ENCODE data around the gene GSTO2. TPM values are rescaled to one million over a fixed set of nuclear protein-coding genes. Genes with fewer than 3 reads are reported as not detected.

GSTO2 gene
- total and polyA plus RNA-seq, 10 of the 15 experiments (the other 5 are each of a cell fraction or from before 2014, with no cell fraction given), result 0.16 to 0.86 (median 0.46) TPM

DNA sequence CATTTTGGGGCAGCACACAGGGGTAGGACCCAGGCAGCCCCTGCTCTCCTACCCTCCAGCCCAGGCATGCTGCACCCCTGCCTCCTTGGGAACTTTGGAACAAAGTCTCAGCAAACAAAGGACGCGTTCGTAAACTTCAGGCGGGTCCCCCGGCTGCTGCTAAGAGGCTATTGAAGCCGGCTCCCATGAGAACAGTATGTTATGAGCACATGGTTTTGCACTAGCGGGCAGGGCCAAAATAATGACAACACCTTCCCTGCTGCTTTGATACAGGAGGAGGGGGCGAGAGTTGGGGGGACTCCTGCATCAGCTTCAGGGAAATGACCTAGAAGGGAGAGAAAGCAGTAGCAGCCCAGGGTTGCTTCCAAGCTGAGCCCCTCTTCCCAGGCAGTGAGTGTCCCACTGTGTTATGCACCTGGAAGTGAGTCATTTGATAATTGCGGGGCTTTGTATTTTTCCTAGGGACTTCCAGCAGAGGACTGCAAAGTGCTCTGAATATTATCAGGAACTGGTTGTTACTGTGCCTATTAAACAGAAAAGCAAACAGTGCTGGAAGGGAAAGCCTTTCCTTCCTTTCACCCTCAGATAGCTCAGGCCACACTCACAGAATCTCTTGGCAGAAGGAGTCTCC is 62.3 kb downstream of the GSTO2 start:
- H3K79me2 ChIP-seq (ENCODE audit: control insufficient read depth, insufficient read depth, low read length), result peaks cover 72% of the 10 kb centered on the region
- RAD21 ChIA-PET (ENCODE audit: unreplicated experiment), result interaction anchor here (0.9 kb wide), 1 partner anchor 23 kb away, joined by 3 read pairs; no protein-coding TSS in a partner anchor
- DNase-seq (ENCODE audit: low read depth, low spot score) (no peak), FAIRE-seq (no peak), ATAC-seq (no peak)
- TF ChIP-seq ZNF274 (IDR thresholded peaks at IDR 0.05; ENCODE audit: insufficient read depth, insufficient read length), result no peak
- TF ChIP-seq TCF7 (IDR thresholded peaks at IDR 0.05; ENCODE audit: borderline replicate concordance), result no peak
- no peaks in the 10 kb centered on the region for H3K27me3 ChIP-seq (replicated peaks in 1 of 2; ENCODE audit: control insufficient read depth in 2 of 2, insufficient read depth in 2 of 2, low read length in 1 of 2)
- intact Hi-C loops (cut with micrococcal nuclease; ENCODE audit: unreplicated experiment), result loop anchor here (10.0 kb wide), 2 partner anchors 417 to 637 kb away; partner anchors contain the start of gene STN1
- SMC1A ChIA-PET (ENCODE audit: uncharacterized antibody, unreplicated experiment), result interaction anchor here (0.9 to 2.0 kb wide), 2 partner anchors 20 to 22 kb away, joined by 3 to 7 read pairs; partner anchors contain the start of gene CFAP58
- no peak overlapping the region for H3K27ac ChIP-seq (ENCODE audit: control insufficient read depth, insufficient read depth)
- no peak overlapping the region for H3K9ac ChIP-seq (ENCODE audit: control insufficient read depth, insufficient read depth, low read length)
- H3K4me3 ChIP-seq, result no peak overlapping the region
- no peak overlapping the region for H2AFZ ChIP-seq (ENCODE audit: control insufficient read depth, low read depth, low read length)
- H3K4me2 ChIP-seq (ENCODE audit: control insufficient read depth, insufficient read depth), result no peak overlapping the region
- in situ Hi-C loops (cut with MboI), result no loop called here
- BruUV-seq (replicated peaks), result no TSS peak
- no peaks in the 10 kb centered on the region for H3K9me3 ChIP-seq (replicated peaks; ENCODE audit: control insufficient read depth, insufficient read depth, low read length)
- WGBS (ENCODE audit: insufficient coverage, insufficient replicate concordance, low lambda C conversion rate, missing lambda C conversion rate), result 58% methylated on average over 9 of the region's 9 CpGs
- POLR2A ChIA-PET, result interaction anchor here (1.0 to 2.3 kb wide), 2 partner anchors 10 to 15 kb away, joined by 3 to 9 read pairs; no protein-coding TSS in a partner anchor
- peaks cover 28% of the 10 kb centered on the region for H4K20me1 ChIP-seq (ENCODE audit: control insufficient read depth, insufficient read depth)
- CTCF ChIA-PET, result interaction anchor here (0.7 to 4.2 kb wide), 5 partner anchors 16 to 26 kb away, joined by 3 to 30 read pairs (median 4); no protein-coding TSS in a partner anchor
- peaks cover 32% of the 10 kb centered on the region for H3K4me1 ChIP-seq (ENCODE audit: control insufficient read depth, insufficient read depth, low read length)
- H3K36me3 ChIP-seq (ENCODE audit: control insufficient read depth in 2 of 2, insufficient read depth in 2 of 2, low read length in 1 of 2), result peaks cover 2 to 5% of the 10 kb centered on the region in 2 experiments; a peak in 3 of 4 replicates

DNA sequence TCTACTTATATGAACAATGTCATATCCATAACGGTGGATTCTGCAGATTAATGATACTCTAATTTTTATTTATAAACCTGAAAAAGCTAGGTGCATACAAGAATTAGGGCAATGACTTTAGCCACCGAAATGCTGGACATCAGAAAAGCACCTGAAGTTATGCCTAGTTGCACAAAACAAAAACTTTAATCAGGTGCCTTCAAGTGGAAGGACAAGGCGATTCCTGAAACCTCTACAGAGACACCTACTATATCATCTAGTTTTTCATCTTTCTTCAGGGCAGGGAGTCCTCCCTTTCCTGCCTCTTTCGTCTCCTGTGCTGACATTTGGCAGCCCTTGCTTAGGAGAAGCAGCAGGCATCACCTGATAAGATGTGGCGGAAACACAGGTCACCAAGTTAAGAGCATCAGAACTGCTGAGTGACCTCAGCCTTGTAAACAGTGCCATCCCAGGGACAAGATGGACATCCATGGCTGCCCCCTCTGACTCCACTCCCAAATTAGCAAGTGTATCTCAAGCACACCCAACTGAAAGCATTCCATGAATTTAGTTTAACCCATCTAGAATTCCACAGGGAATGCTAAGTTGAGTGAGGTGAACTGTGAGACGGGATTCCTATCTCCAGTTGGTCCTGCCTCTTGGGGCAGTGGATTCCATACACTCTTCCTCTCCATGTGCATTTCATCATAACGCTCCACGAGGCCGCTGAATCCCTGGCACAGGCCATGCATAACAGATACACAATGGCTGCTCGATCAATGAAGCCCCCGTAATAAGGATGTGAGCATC is 63.5 kb downstream of the GSTO2 start:
- no peak for ATAC-seq
- POLR2A ChIA-PET, result no interaction called here
- no peaks in the 10 kb centered on the region for H3K27me3 ChIP-seq (replicated peaks in 1 of 2; ENCODE audit: control insufficient read depth in 2 of 2, insufficient read depth in 2 of 2, low read length in 1 of 2)
- no peak overlapping the region for H3K4me2 ChIP-seq (ENCODE audit: control insufficient read depth, insufficient read depth)
- in situ Hi-C loops (cut with MboI), result no loop called here
- H3K36me3 ChIP-seq (ENCODE audit: control insufficient read depth in 2 of 2, insufficient read depth in 2 of 2, low read length in 1 of 2), result peaks cover 2 to 5% of the 10 kb centered on the region in 2 experiments; a peak in 3 of 4 replicates
- no peak overlapping the region for H3K9ac ChIP-seq (ENCODE audit: control insufficient read depth, insufficient read depth, low read length)
- RAD21 ChIA-PET (ENCODE audit: unreplicated experiment), result interaction anchor here (0.9 kb wide), 1 partner anchor 24 kb away, joined by 3 read pairs; no protein-coding TSS in a partner anchor
- peaks cover 28% of the 10 kb centered on the region for H4K20me1 ChIP-seq (ENCODE audit: control insufficient read depth, insufficient read depth)
- intact Hi-C loops (cut with micrococcal nuclease; ENCODE audit: unreplicated experiment), result loop anchor here (10.0 kb wide), 2 partner anchors 418 to 638 kb away; partner anchors contain the start of gene STN1
- no TSS peak for BruUV-seq (replicated peaks)
- FAIRE-seq, result no peak
- peaks cover 78% of the 10 kb centered on the region for H3K79me2 ChIP-seq (ENCODE audit: control insufficient read depth, insufficient read depth, low read length)
- SMC1A ChIA-PET (ENCODE audit: uncharacterized antibody, unreplicated experiment), result no interaction called here
- no peak overlapping the region for H3K27ac ChIP-seq (ENCODE audit: control insufficient read depth, insufficient read depth)
- H3K9me3 ChIP-seq (replicated peaks; ENCODE audit: control insufficient read depth, insufficient read depth, low read length), result no peaks in the 10 kb centered on the region
- no peak for DNase-seq (ENCODE audit: low read depth, low spot score)
- no peak overlapping the region for H3K4me3 ChIP-seq
- no peak for TF ChIP-seq EED (IDR thresholded peaks at IDR 0.05; ENCODE audit: low read depth)
- TF ChIP-seq, protein P1, sequence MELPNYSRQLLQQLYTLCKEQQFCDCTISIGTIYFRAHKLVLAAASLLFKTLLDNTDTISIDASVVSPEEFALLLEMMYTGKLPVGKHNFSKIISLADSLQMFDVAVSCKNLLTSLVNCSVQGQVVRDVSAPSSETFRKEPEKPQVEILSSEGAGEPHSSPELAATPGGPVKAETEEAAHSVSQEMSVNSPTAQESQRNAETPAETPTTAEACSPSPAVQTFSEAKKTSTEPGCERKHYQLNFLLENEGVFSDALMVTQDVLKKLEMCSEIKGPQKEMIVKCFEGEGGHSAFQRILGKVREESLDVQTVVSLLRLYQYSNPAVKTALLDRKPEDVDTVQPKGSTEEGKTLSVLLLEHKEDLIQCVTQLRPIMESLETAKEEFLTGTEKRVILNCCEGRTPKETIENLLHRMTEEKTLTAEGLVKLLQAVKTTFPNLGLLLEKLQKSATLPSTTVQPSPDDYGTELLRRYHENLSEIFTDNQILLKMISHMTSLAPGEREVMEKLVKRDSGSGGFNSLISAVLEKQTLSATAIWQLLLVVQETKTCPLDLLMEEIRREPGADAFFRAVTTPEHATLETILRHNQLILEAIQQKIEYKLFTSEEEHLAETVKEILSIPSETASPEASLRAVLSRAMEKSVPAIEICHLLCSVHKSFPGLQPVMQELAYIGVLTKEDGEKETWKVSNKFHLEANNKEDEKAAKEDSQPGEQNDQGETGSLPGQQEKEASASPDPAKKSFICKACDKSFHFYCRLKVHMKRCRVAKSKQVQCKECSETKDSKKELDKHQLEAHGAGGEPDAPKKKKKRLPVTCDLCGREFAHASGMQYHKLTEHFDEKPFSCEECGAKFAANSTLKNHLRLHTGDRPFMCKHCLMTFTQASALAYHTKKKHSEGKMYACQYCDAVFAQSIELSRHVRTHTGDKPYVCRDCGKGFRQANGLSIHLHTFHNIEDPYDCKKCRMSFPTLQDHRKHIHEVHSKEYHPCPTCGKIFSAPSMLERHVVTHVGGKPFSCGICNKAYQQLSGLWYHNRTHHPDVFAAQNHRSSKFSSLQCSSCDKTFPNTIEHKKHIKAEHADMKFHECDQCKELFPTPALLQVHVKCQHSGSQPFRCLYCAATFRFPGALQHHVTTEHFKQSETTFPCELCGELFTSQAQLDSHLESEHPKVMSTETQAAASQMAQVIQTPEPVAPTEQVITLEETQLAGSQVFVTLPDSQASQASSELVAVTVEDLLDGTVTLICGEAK (IDR thresholded peaks at IDR 0.05; ENCODE audit: borderline replicate concordance), result 0 out of 2 replicates have a peak, but pooled peaks have one; percentile 19
- 81% methylated on average over 11 of the region's 11 CpGs for WGBS (ENCODE audit: insufficient coverage, insufficient replicate concordance, low lambda C conversion rate, missing lambda C conversion rate)
- H2AFZ ChIP-seq (ENCODE audit: control insufficient read depth, low read depth, low read length), result no peak overlapping the region
- CTCF ChIA-PET, result interaction anchor here (1.2 kb wide), 1 partner anchor 25 kb away, joined by 3 read pairs; no protein-coding TSS in a partner anchor
- peaks cover 32% of the 10 kb centered on the region for H3K4me1 ChIP-seq (ENCODE audit: control insufficient read depth, insufficient read depth, low read length)

All from GM12878 (cell line).